GM19239 (cell line): ENCODE results near the gene FOSL1.

Experiments used
- DNase-seq: peaks from one replicate; pipeline ENCODE4 v3.0.0; 2011; ENCODE audit warnings: low spot score; ENCODE audit not compliant: insufficient read length
- FAIRE-seq: peaks from 2 replicates; lab custom pipeline; 2011; peaks lifted over from hg19 to GRCh38; lab: Jason Lieb, UNC

FOSL1 gene

GRCh38 chr11:65883786-65884715 is 16.1 kb downstream of the FOSL1 start:
- no peak for FAIRE-seq
- no peak for DNase-seq

- DNase-seq (no peak), FAIRE-seq (no peak)
Measured at GRCh38 chr11:65883058-65883761, 17.0 kb downstream of the FOSL1 start.

GRCh38 chr11:65882120-65883057 is 17.8 kb downstream of the FOSL1 start:
- no peak for DNase-seq
- FAIRE-seq, result no peak

GRCh38 chr11:65880844-65881421 is 19.3 kb downstream of the FOSL1 start:
- DNase-seq (no peak), FAIRE-seq (no peak)

GRCh38 chr11:65880027-65880426 is 20.2 kb downstream of the FOSL1 start:
- DNase-seq (no peak), FAIRE-seq (no peak)

GRCh38 chr11:65879617-65880016 is 20.6 kb downstream of the FOSL1 start, which contains the start of gene CTSW:
TSS of gene CTSW (plus strand) at chr11:65879837. CDS start at chr11:65879855, 18 bp downstream.
- DNase-seq (no peak), FAIRE-seq (no peak)

GRCh38 chr11:65873318-65874156 is 26.7 kb downstream of the FOSL1 start:
- DNase-seq (peak; percentile 99), FAIRE-seq (peak; percentile 99)

GRCh38 chr11:65872586-65873317 is 27.4 kb downstream of the FOSL1 start, which contains the start of gene EFEMP2:
TSS of gene EFEMP2 (minus strand) at chr11:65872800. CDS start at chr11:65872354, 446 bp downstream.
- DNase-seq (no peak), FAIRE-seq (no peak)

- no peak for DNase-seq
- FAIRE-seq, result no peak
Measured at GRCh38 chr11:65871811-65872548, 28.2 kb downstream of the FOSL1 start.

GRCh38 chr11:65870706-65871681 is 29.2 kb downstream of the FOSL1 start:
- FAIRE-seq (no peak), DNase-seq (no peak)

GRCh38 chr11:65870307-65870658 is 29.9 kb downstream of the FOSL1 start:
- FAIRE-seq (no peak), DNase-seq (no peak)

GRCh38 chr11:65869643-65870306 is 30.4 kb downstream of the FOSL1 start:
- DNase-seq (no peak), FAIRE-seq (no peak)

- FAIRE-seq, result no peak
Measured at GRCh38 chr11:65868907-65869306, 31.3 kb downstream of the FOSL1 start.

GRCh38 chr11:65868076-65868667 is 32.0 kb downstream of the FOSL1 start:
- DNase-seq, result no peak
- FAIRE-seq, result no peak

More at GRCh38 chr11:65868907-65869306, 31.3 kb downstream of the FOSL1 start:
- DNase-seq, result no peak

GRCh38 chr11:65867284-65868071 is 32.7 kb downstream of the FOSL1 start:
- no peak for DNase-seq
- no peak for FAIRE-seq
